ENCODE data around the gene NIT2.

NIT2 gene

DNA sequence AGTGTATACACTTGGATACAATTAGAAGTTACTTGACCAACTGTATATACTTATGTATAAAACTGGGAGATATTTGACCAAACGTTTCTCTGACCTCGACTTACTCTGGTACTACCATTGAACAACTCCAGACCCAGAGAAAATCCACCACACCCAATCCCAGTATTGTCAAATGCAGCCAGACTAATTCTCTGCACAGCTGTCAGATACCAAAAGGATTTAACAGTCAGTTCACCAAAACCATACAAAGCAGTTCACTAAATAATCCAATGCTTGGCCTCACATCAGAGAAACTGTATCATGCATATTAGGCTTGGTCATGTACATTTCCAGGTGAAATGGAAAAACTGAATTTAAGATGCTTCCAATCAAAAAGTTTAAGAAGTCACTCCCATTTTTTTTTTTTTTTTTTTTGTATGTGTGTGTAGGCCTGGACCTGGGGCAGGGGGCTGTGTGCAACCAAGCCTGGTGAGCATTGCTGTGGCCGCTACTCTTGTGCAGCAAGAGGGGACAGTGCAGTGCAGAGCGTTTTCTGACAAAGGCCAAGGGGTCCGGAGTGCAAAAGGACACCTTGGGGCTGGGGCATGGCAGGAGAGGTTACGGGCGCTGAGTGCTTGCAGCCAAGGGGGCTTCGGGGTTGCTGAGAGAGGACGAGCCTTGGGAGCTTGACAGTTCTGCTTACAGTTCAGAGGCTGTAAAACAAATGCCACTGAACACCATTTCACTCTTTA, 64.9 kb downstream of the NIT2 start:
- no peak for DNase-seq

DNA sequence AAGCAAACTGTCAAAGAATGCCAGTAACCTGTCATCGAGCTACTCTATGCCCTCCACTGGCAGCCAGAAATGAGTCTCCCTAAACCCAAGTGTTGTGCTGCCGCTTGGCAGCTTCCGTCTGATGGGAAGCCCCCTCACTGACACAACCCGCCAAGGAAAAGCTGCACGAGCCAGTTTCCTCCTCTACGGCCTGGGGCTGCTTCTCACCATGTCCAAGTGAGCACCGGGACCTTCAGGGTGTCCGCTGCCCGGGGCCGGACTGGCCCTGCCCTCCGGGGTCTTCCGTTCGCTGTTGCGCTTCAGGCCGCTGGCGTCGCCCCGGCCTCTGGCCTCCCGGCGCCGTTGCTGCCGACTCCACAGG, 65.8 kb downstream of the NIT2 start:
- DNase-seq, result no peak

DNA sequence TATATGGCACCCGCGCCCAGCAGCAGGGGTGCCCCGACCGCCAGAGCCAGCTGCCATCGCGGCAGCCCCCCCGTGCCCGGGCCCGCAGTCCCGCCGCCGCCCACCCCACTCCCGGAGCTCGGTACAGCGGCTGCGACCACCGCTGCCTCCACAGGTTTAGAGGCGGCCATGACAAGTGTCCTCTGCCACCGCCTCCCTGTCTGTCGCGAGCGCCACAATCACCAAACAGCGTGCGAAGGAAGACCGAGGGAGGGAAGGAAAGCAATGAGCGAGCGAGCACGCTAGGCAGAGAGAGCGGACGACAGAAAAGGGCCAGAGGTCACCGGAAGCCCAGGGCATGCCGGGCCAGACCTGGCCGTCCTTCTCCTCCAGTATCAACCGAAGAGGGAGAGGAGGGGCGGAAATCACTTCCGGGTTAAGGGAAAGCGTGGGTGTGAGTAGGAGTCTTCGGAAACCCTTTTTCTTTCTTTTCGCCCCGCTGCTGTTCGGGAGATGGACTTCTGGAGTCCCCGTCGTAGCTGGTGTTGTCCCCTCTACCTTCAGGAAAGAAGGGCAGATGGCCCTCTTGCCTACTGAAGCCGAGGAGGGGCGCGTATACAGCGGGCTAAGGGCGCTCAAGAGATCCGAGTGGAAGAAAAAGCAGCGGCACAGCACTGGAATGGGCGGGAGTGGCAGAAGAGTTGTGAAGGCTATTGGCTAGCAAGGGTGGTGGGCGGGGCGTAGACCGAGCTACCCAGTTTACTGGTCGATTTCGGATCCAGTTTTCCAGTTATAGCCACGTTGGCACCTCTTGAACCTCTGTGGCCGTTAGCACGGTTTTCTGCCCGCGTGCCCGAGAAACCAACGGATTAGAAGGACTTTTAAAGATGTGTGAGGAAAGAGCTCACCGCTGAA, 66.5 kb downstream of the NIT2 start, which contains the start of the genes LNP1 and TOMM70:
Gene LNP1 (plus strand): TSS at position 760 of the 894 bp plus-strand sequence. CDS start 28,191 bp downstream, outside the sequence.
Gene TOMM70 (minus strand): TSS at position 310 of the 894 bp plus-strand sequence. CDS start 140 bp downstream, at position 170.
- peak; percentile 94 for DNase-seq

DNA sequence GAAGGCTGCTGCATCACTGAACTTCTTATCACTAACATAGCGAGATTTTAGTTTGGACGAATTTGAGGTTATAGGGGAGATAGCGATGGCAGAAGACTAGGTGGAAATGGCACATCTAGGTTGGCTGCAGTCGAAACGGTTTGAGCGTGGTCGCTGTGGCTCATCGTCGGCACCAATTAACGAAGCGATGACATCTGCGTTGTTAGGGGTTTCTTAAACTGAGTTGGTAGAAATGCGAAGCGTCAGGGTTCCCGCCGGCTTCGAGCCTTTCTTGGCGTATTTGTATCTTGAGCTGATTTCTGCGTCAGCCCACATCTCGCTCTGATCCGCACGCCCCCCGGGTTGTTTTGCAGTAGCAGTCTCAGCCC, 67.1 kb downstream of the NIT2 start:
- DNase-seq, result no peak

DNA sequence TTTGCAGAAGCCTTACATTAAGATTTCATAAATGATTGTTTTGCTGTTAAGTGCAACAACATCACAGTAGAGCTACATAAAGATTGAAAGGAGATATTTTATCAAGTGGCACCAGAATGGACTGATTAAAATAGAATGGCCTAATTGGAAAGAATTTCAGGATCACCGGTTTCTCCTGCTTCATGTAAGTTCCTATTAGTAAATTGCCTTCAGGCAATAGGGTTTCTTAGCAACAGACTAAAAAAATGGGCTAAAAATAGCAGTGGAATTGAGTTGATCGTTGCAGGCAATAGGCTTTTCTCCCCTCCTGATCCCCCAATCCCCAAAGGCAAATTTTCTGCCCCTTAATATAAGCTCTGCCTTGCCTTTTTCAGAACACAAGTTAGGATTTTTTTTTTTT, 67.7 kb downstream of the NIT2 start:
- DNase-seq, result peak; percentile 70

DNA sequence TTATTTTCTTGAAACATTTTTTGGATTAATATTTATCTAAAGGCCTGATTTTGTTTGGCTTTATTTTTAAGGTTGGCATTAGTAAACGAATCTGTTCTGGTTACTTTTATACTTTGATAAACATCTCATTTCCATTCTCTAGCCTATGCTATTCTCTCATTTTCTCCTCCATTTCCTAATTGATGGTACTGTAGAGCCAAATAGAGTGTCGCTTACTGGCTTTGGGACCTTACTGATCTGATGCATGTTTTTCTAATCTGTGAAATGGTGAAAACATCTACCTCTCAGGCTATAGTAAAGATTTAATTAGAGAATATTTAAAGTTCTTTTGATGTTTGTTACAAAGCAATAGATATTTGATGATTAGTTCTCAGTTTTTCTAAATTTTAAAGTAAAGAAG, 68.3 kb downstream of the NIT2 start:
- DNase-seq, result peak; percentile 29

DNA sequence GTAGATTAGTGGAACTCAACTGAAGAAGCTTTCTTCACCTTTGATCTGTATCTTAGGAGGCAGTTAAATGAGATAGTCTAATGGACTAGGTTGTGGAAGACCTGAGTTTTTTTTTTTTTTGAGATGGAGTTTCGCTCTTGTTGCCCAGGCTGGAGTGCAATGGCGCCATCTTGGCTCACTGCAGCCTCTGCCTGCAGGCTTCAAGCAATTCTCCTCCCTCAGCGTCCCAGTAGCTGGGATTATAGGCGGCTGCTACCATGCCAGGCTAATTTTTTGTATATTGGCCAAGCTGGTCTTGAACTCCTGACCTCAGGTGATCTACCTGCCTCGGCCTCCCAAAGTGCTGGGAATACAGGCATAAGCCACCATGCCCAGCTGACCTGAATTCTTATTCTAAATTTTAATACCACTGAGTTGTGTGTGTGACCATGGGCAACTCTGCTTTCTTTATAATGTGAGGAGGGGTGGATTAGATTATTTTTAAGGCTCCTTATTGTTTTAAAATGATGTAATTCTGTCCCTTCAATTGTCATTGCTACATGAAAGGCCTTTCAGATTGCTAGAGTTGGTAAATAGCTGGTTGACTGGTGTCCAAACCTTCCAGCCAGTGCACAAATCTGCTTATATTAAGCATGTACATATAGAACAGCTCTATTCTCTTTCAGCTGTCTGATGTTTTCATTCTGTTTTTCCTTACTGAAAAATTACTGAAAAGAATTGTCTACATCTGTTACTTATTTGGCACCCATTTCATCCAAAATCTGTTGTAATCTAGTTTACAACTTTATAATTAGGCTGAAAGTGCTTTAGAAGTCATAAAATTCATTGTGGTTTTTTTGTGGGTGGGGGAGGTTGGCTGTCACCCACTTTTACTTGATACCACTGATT, 69.0 kb downstream of the NIT2 start:
- DNase-seq, result no peak

DNA sequence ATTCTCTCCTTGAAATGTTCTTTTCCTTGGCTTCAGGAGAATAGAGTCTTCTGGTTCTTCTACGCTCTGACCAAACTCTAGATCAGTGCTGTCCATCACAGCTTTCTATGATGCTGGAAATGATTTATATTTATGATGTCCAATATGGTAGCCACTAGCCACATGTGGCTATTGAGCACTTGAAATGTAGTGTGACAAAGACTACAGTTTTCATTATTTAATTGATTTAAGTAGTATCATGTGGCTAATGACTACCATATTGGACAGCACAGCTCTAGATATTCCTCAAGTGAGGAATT, 69.6 kb downstream of the NIT2 start:
- no peak for DNase-seq

DNA sequence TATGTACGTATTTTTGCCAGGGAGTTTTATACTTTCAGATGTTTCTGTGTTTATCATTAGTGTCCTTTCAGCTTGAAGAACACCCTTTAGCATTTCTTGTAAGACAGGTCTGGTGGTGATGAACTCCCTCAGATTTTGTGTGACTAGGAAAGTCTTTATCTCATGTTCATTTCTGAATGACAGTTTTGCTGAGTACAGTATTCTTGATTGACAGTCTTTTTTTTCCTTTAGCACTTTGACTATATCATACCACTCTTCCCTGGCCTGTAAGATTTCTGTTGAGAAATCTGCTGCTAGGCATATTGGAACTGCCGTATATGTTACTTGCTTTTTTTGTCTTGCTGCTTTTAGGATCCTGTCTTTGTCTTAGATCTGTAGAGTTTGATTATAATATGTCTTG, 72.6 kb downstream of the NIT2 start:
- no peak for DNase-seq

DNA sequence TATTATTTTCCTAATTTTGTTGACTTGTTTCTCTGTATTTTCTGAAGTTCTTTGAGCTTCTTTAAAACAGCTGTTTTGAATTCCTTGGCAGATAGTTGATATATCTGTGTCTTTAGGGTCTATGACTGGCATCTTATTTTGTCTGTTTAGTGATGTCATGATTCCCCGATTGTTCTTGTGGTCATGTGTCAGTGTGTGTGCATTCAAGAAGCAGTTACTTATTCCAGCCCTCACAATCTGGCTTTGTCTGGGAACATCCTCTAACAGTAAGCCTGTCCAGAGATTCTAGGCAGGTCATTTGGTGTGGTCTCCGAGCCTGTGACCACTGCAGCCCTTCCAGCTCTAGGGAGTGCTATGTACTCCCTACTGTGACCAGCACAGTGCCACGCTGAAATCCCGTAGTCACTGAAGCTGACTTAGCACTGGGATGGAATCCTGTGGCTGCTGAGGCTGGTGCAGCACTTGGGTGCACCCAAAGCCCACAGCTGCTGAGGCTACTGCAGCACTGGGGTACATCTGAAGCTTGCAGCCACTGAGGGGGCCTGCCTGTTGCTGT, 73.5 kb downstream of the NIT2 start:
- DNase-seq, result no peak
